ENCODE data around the gene PRMT7.

GRCh38 chr16:68357923-68358322 is 47.1 kb downstream of the PRMT7 start:
- no peak for TF ChIP-seq EZH2 (IDR thresholded peaks at IDR 0.05; ENCODE audit: borderline replicate concordance, insufficient read depth, low read depth, low read length, poor library complexity, severe bottlenecking)
- TF ChIP-seq, protein P1, sequence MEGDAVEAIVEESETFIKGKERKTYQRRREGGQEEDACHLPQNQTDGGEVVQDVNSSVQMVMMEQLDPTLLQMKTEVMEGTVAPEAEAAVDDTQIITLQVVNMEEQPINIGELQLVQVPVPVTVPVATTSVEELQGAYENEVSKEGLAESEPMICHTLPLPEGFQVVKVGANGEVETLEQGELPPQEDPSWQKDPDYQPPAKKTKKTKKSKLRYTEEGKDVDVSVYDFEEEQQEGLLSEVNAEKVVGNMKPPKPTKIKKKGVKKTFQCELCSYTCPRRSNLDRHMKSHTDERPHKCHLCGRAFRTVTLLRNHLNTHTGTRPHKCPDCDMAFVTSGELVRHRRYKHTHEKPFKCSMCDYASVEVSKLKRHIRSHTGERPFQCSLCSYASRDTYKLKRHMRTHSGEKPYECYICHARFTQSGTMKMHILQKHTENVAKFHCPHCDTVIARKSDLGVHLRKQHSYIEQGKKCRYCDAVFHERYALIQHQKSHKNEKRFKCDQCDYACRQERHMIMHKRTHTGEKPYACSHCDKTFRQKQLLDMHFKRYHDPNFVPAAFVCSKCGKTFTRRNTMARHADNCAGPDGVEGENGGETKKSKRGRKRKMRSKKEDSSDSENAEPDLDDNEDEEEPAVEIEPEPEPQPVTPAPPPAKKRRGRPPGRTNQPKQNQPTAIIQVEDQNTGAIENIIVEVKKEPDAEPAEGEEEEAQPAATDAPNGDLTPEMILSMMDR (IDR thresholded peaks at IDR 0.05), result no peak
